ENCODE results near the gene KLHL25. TPM values are rescaled to one million over a fixed set of nuclear protein-coding genes. Genes with fewer than 3 reads are reported as not detected.

Gene KLHL25
- total RNA-seq, 1 experiment from 2014 or later = 18.4 TPM

GRCh38 chr15:85770096-85771041 is 24.4 kb downstream of the KLHL25 start:
- Histone ChIP-seq H3K9ac (ENCODE audit: extremely low read depth, insufficient read length, low read length) (no peak overlapping the region), H4K8ac (replicated peaks; ENCODE audit: insufficient read length, low read depth, low read length) (no peak overlapping the region), H2BK12ac (ENCODE audit: insufficient read length, low read depth, low read length) (no peak overlapping the region), H3K4ac (ENCODE audit: low read depth, low read length) (no peak overlapping the region), H4K91ac (ENCODE audit: insufficient read length, low read depth, low read length) (no peak overlapping the region), H2BK20ac (ENCODE audit: low read depth, low read length, poor library complexity, severe bottlenecking) (no peak overlapping the region), H3K14ac (ENCODE audit: insufficient read depth, low read length) (no peak overlapping the region), H3K9me3 (ENCODE audit: control insufficient read depth, low read depth, low read length) (no peaks in the 10 kb centered on the region), H4K20me1 (ENCODE audit: control insufficient read depth, insufficient read depth, insufficient read length) (no peaks in the 10 kb centered on the region), H3K79me2 (ENCODE audit: insufficient read depth, low read length) (peaks cover 16% of the 10 kb centered on the region; the same call in 1 of the 2 replicates), H3K23me2 (ENCODE audit: insufficient read length, low read depth, low read length, poor library complexity, severe bottlenecking) (no peaks in the 10 kb centered on the region), H3K4me2 (ENCODE audit: insufficient read depth, insufficient read length, low read length) (no peak overlapping the region), H2AFZ (ENCODE audit: low read length) (no peak overlapping the region), H3K56ac (ENCODE audit: insufficient read length, low read depth, low read length) (no peak overlapping the region), H3K27ac (ENCODE audit: insufficient read length, low read depth, low read length) (no peak overlapping the region), H3T11ph (ENCODE audit: low read length) (no peak overlapping the region), H4K5ac (ENCODE audit: insufficient read length, low read depth, low read length) (no peak overlapping the region), H2BK15ac (ENCODE audit: low read depth, low read length) (no peak overlapping the region), H2BK120ac (ENCODE audit: low read depth, low read length, poor library complexity, severe bottlenecking) (no peak overlapping the region), H3K79me1 (ENCODE audit: insufficient read depth, low read depth, low read length, poor library complexity, severe bottlenecking) (peaks cover 19% of the 10 kb centered on the region), H2BK5ac (ENCODE audit: insufficient read length, low read length) (no peak overlapping the region), H3K4me1 (ENCODE audit: insufficient read depth, low read length) (no peaks in the 10 kb centered on the region), H3K18ac (ENCODE audit: insufficient read length, low read depth, low read length) (no peak overlapping the region), H3K27me3 (ENCODE audit: insufficient read depth, low read length) (no peaks in the 10 kb centered on the region), H3K23ac (ENCODE audit: insufficient read length, low read depth, low read length) (no peak overlapping the region), H2AK5ac (ENCODE audit: insufficient read length, low read length) (no peak overlapping the region)
- TF ChIP-seq CTCF (conservative IDR thresholded peaks at IDR 0.05) = no peak
- no peaks in the 10 kb centered on the region for H3K27me3 Mint-ChIP-seq (ENCODE audit: low read depth)
- 0 out of 7 replicates have a peak overlapping the region, but pooled peaks of 2 of the 3 experiments have one; percentile 27 to 44 for H3K27ac Mint-ChIP-seq
- no CpG with 5 or more reads among the region's 21 CpGs for WGBS (ENCODE audit: extremely low coverage, insufficient read length, low lambda C conversion rate)
- H3K36me3 Mint-ChIP-seq (ENCODE audit: insufficient read depth in 1 of 3, low read depth in 3 of 3) = peaks cover 19 to 23% (median 23%) of the 10 kb centered on the region in 3 experiments; a peak in 6 of 7 replicates
- peaks cover 23 to 34% of the 10 kb centered on the region in 2 experiments for H3K4me1 Mint-ChIP-seq
- no peaks in the 10 kb centered on the region; a peak in 1 of 5 replicates for H3K9me3 Mint-ChIP-seq
- no peak for DNase-seq
- no peak overlapping the region for H3K4me3 Mint-ChIP-seq
